ENCODE results near the gene POC1A.

GRCh38 chr3:52097851-52098507 lies 56.2 kb downstream of the POC1A start:
- no peak for TF ChIP-seq CTCF (conservative IDR thresholded peaks at IDR 0.05; ENCODE audit: low read depth, low read length)
- no peak for TF ChIP-seq EZH2 (IDR thresholded peaks at IDR 0.05; ENCODE audit: low read length, unreplicated experiment)
- no peak for TF ChIP-seq EZH2phosphoT487 (IDR thresholded peaks at IDR 0.05; ENCODE audit: borderline replicate concordance, low read length)
